ENCODE measurements around the gene GRM7.

The GRM7 gene

DNA sequence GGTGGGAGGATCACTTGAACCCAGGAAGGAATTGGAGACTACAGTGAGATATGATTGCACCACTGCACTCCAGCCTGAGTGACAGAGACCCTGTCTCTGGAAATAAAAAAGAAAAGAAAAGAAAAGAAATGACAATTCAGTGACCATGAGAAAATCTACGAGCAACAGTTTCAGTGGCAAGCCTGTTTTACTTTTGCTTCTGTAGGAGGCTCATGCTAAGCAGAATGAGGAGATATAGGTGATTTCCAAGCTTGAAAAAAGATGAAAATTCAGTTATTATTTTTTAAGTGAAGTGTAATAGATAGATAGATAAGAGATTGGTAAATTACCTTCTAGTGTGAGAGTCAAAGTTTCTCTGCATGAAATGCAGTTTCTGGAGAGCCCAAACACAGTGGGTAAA, 651.1 kb downstream of the GRM7 start:
- DNase-seq: no peak

DNA sequence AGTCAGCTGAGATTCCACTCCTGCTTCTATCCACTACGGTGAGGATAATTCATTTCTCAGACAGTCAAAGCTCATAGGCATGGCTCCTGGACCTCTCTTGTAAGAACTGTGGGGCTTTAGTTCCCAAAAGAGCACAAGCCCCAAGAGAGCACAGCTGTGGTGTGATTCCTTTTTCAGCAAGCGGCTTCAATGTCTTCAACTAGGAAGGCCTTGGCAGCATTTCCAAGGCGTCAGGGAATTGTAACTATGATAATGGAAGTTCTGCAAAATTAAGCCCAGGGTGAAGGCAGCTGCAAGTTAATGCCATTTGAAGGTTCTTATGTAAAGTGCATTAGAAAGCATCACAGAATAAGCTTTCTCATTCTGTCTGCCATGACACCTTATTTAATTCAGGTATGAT, 657.1 kb downstream of the GRM7 start:
- DNase-seq: no peak

DNA sequence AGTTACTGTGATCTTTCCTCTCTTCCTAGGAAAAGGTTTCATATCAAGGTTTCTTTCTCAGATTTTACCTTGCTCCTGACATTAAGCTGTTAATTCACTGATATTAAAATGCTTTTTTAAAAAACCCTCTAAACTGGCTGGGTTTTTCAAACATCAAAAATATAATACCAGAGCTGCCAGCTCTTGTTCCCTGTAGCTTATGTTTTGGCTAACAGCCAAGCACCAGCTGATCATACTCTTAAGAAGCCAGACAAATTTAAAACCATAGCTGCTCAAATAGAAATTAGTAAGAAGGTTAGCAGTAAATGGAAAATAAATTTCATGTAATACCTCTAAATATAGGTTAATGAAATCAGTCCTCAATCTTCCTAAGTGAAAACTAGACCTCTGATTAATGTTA, 657.5 kb downstream of the GRM7 start:
- peak; percentile 5 to 70 (median 14) for DNase-seq

DNA sequence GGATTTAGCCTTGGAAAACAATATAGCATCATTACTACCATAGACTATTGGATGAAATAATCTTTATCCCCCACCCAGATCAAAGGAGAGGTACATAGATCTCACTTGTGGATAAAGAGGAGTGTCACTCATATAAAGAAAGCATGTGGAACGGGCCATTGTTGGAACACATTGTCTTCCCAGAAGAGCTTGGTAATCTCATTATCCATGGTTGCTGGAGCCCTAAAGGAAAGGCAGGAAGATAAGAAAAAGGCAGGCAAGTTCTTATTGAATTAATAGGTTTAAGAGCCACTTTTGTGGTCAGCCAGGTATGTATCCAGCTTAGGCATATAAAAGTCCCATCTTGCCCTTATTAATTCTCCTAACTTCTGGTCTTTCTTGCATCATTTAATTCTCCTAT, 659.1 kb downstream of the GRM7 start:
- peak in 1 of 3 experiments; percentile 22 for DNase-seq

DNA sequence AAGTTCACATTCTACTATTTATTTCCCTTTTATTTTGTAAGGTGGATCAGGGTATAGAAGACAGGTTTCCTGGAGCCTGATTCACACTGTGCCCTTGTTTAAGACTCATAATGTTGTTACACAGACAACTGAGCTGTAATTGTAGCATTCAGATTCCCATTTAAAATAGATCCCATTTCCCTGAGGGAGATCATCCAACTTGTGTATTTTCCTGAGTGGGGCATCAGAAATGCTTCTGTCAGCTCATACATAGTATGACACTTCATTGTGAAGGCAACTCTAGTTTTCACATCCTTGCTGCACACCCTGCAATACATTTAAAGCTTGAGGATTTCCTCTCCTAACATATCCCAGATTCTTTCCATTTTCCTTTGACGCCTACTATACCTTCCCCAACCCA, 659.7 kb downstream of the GRM7 start:
- no peak for DNase-seq

DNA sequence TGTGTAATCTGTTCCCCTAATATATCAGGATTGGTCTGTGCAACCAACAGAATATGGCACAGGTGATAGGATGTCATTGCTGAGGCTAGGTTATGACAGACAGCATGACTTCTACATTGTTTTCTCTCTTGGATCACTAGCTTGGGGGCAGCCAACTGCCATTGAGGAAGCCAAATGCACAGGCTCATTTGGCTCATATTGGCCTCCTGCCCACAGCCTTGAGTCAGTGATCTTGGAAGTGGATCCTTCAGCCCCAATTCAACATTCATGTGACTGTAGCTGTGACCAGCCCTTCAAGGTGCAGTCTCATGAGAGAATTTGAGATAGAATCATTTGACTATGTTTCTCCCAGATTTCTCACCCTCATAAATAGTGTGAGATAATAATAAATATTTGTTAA, 675.6 kb downstream of the GRM7 start:
- DNase-seq: no peak

DNA sequence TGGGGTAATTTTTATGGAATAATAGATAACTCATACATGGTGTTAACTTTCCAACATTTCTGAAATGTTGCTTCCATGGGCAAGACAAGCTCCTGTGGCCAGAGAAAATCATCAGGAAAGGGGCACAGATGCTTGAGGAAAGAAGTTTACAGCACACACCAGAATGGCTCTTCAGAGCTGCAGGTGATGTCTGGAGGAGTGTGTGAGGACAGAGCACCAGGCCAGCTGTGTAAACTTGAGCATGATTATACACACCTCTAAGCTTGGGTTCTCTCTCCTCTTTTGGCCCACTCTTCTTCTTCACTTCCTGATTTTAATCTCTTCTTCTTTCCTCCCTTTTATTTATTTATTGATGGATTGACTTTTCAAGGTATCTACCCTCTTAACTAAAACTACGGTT, 676.0 kb downstream of the GRM7 start:
- DNase-seq: peak in 1 of 3 experiments; percentile 0

DNA sequence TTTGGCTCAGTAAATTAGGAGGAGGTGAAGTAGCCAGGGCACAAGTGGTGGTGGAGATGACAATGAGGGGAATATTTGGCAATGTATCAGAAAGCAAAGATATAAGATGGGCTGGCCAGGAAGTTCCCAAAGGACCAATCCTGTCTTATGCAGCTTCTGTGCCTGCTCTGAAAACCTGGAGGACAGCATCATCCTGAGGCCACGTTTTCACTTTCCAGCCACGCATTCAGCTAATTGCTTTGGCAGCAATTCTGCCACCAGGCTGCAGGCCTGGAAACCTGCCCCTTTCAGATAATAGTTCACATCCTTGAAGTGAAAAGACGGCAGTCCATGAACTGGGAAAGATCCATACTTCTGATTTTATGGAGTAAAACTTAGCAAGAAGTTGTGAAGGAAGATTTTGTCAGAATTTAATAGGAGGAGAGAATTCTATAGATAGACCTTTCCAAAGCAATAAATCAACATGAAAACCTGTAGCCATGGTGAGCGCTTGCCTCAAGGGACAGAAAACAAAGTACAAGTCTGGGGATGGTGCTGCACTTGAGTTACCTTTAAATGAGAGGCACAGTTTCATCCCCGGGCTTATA, 682.5 kb downstream of the GRM7 start:
- DNase-seq: peak in 2 of 3 experiments; percentile 31 to 58

DNA sequence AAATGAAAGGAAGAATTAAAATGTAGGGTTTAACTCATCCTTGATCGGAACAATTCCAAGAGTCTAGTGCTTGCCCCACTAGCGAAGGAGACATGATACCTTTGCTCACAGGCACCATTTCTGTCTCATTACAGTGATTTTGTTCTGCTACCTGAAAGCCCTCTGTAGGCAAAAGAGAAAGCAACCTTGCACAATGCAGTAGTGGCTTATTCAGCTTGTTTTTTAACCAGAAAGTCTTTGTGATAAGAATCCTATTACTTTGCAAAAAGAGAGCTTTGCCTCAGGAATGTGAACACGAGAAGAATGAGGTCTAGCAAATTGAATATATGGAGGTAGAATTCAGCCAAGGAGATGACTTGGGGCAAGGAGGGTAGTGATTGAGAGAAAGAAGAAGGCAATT, 684.4 kb downstream of the GRM7 start:
- DNase-seq: no peak

DNA sequence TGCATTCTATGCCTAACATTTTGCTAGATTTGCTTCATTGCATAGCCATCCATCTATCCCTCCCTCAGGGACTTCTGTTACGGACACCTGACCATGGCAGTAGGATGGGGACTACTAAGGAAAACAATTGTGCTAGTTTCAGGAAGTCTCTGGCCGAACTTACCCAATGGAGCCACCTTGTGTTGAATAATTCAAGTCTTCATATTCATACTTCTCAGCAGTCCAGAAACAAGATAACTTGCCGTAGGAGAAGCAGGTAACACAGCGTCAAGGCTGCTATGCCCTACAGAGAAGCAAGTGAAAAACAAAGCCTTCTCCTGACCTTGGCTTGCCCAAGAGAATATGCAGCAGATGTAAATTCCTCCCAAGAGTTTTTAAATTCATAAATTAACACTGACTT, 685.3 kb downstream of the GRM7 start:
- peak in 1 of 3 experiments; percentile 14 for DNase-seq

DNA sequence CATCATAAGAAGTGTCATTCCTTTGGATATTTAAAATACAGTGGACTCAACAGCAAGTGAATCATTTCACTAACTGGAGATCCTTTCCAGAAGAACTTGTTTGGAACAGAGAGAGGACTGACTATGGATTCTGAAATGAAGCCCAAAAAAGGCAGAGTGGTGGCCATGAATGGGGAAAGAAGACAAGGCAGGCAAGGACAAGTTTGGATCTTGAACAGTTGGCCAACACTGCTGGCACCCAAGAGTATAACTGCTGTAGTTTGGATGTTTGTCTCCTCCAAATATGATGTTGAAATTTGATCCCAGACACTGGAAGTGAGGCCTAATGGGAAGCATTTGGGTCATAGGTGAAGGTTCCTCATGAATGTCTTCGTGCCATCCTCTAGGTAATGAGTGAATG, 686.9 kb downstream of the GRM7 start:
- DNase-seq: no peak

DNA sequence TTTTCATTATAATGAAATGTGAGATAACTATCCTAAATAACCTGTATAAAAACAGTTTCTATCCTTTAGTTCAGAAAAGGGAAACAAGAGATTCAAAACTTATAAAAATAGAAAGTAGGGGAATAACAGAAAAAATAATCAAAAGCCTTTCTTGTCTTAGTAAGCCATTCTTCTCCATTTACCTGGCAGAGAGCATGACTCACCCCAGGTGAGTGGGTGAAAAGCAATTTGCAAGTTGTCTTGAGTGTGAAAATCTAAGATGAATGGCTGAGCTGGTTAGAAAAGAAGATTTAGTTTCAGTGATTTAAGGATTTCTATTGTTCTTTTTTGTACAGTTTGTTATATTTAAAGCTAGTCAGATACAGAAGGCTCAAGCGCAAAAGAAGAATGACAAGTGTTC, 702.0 kb downstream of the GRM7 start:
- DNase-seq: no peak

DNA sequence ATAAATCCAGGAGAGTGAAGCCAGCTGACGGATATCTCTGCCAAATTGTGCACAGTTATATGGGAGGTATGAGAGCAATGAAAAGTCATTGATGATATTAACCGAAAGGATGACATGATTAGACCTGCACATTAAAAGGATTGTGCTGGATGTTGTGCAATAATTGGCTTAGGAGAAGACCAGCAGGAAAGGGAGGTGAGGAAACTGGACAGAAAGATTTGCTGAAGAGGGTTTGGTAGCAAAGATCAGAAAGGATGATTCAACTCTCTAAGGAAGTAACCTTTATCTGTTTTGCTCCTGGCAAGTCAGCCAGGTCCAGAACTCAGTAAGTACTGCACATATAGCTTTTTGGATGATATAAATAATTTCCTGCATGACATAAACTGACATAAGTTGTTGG, 704.7 kb downstream of the GRM7 start:
- peak in 1 of 3 experiments; percentile 0 for DNase-seq

DNA sequence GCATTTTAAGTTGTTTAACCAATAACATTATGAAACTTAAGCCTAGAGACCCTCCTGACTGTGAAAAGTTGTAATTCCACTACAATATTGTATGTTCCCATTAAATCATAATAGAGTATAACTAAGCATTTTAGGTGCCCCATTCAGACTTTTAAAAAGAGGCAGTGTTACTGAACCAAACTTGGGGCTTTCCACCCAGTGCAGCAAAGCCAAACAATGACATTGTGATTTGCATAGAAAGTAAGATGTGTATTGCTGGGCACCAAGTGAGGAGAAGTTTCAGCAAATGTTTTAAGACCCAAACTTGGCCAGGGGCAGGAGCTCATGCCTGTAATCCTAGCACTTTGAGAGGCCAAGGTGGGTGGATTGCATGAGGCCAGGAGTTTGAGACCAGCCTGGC, 706.2 kb downstream of the GRM7 start:
- DNase-seq: no peak

DNA sequence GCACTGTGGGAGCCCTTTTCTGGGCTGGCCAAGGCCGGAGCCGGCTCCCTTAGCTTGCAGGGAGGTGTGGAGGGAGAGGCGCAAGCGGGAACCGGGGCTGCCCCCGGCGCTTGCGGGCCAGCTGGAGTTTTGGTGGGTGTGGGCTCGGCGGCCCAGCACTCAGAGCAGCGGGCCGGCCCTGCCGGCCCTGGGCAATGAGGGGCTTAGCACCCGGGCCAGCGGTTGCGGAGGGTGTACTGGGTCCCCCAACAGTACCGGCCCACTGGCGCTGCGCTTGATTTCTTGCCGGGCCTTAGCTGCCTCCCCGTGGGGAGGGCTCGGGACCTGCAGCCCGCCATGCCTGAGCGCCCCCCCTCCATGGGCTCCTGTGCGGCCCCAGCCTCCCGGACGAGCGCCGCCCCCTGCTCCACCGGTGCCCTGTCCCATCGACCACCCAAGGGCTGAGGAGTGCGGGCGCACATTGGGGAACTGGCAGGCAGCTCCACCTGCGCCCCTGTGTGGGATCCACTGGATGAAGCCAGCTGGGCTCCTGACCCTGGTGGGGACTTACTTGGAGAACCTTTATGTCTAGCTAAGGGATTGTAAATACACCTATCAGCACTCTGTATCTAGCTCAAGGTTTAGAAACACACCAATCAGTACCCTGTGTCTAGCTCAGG, 707.7 kb downstream of the GRM7 start:
- DNase-seq: no peak

DNA sequence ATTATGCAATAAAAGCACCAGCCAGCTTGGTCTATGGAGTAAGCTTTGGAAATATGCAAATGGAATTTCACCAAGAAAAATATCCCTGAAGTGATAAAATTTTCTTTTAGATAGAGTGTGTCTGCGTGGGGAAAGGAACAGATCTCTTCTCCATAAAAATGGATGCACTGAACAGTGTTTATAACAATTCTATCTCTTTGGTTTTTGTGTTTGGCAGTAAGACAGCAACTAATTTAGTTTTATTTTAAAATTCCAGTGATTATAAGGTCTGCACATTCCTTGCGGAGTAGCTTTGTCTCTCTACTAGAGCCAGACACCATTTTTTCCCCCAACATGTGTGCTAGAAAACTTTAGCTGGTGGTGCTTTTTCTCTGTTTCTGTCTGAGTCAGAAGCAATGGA, 712.4 kb downstream of the GRM7 start:
- DNase-seq: no peak

DNA sequence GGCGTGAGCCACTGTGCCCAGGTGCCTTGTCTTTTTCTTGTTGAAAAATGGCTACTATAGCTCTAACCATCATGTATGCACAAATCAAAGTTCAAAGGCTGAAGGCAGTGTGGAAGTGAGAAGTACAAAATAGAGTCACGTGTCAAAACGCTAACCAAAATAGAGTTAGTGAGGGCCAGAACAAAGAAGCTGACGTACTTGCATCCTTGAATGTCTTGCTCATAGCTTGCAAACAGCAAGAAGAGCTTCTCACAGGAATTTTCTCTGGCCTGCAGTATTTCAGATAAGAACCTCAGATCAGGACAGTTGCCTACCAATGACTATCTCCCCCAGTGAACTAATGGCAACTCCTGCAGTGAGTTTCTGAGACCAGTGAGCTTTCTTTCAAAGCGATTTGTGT, 713.5 kb downstream of the GRM7 start:
- no peak for DNase-seq

DNA sequence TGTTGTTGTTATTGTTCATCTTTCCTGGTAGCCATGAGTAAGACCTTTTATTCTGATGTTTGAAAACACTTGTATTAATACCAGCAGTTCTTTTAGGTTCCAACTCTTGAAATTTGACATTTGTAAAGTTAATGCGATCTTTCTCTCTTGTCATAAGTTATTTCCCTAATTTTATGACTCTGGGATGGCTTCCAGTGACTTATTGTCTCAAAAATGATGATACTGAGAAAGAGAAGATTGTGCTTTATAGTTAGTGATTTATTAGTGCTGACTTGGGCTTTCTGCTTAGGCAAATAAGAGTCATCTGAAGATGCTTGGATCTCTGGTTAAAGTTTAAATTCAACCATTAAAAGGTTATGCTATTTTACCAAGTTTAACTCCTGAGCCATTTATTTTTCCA, 715.2 kb downstream of the GRM7 start:
- no peak for DNase-seq

DNA sequence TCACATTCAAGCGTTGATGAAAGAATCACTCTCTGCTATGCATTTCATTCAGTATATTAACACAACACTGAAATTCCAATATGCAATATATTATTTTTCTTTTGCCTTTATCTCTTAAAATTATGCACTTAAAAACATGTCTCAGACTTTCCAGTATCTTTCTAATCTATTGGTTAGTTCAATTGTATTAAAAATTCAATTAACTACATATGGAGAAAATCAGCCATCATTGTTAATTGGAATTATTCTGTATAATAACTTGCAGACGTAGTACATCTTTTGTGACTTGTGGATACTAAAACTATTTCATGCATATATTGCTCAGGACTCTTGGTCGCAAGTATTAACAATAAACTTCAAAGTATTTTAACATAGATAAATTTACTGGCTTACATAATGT, 715.6 kb downstream of the GRM7 start:
- DNase-seq: no peak

DNA sequence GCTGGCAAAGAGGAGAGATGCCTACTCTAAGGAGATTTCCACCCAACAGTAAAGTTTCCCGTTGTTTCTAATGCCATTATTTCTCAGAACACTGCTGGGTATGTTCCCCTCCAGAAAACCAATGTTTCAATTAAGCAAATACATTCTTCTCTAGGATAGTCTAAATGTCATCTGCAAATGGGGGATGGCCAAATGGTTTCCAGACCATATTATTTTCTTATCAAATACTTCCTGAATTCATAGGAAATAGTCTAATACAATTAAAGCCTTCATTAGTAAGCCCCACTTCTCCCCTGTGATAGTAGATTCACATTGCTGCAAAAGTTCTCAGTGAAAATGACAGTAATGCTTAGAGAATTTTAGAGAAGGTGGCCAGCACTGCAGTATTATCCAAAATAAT, 716.6 kb downstream of the GRM7 start:
- no peak for DNase-seq

DNA sequence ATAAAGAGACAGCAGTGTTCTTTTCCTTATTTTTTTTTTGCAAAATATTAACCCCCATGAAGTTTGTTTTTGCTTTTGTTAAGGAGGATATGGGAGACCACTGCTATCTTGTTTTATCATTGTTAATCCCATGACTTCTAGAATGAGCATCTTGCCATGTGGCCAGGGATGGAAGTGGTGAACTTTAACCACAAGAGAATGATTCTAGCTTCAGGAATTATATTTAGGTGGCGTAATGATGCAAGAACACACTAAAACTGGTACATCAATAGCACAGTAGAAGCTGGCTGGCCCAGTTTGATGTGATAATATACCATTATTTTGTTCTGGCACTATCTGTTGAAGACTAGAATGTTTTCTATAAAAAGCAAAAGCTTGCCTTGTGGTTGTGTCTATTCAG, 720.9 kb downstream of the GRM7 start:
- DNase-seq: no peak

DNA sequence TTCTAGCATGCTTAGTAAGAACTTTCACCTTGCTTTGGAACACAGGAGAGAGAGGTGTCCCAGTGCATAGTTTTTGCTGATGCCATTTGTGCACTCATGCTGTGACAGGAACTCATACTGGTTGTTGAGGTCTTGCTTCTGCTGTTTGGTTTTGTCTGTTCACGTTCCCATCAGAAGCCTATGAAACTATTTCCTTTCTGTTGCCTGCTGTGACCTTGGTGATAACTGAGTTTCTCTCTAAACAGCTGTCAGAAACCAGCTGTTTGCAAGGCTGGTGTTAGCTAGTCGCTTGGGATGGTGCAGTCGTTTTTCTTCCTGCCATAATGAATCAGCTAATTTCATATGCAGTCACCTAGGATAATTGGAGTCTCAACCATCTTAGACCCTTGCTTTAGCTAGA, 724.1 kb downstream of the GRM7 start:
- DNase-seq: no peak

DNA sequence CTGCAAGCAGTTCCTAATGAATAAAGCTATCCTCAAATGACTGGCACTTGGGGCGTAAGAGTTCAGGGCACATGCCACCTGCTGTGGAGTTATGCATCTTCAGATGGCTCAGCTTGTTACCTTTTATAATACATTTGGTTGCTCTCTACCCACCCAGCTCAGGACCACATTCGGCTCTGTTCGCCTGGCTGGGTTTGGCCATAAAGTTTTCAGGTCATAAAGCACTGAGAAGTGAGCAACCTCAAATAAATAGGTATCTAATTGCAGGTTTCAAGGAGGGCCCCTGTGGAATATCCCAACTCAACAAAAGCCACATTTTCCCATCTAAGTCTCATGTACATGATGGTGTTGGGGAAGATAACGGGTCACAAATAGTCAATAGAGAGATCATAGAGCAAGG, 727.3 kb downstream of the GRM7 start:
- DNase-seq: no peak

DNA sequence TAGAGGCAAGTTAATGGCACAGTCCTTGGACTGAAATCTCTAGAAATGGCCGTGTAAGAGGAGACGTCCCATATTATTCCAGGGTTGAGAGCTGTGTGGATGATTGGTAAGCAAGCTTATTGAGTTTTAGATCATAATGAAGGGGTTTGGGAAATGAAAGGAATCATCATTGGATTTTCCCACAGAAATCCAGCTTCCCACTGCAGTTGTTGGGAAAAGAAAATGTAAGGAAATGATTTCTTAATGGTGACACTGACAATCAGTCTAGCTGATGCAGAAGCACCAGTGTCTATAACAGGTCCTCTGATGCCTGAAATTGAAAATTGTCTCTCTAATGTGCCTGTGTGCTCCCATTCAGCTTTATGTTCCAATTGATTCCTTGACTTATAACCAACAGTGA, 728.6 kb downstream of the GRM7 start:
- no peak for DNase-seq

DNA sequence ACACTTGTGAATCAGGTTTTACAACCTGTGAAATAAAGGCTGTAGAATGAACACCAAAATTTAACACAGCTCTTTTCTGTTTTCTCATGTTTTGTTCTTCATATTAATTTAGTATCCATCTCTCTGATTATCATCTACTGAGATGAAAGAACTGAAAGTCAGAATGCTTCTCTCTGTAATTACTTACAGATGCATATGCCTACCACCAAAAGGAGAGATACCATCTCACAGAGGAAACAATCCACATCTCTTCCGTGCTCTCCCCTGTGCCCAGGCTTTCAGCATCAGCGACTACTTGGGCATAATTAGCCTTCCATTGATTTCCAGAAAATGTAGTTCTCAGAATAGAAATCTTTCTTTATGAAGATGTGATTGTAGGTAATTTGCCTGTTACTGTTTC, 741.4 kb downstream of the GRM7 start:
- DNase-seq: no peak
